ENCODE results near the gene DNMT1.

DNMT1 gene

DNA sequence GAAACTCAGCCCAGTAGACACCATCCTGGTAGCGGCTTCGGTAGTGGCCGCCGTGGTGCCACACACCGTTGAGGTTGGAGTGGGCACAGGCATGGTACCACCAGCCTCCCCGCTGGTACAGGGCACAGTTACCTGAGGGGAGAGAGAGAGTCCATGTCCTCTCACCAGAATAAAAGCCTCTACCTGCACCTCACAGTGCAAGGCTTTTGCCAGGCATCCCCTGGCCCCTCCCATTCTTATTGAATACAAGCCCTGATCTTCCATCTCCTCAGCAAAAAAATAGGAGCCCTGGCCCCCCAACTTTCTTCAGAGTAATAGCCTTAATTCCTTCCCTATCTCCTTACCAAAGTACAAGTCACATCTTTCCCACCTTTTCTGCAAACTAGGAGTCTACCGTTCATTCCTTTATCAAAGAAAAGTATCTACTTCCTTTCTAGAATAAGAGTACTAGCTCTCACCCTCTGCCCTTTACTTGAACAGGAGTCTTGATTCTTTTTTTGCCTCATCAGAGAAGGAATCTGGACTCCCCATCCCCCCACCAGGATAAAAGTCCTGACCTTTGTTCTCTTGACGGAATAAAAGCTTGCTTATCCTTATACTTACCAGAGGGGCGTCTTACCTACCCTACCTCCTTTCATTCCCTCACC is 102.0 kb downstream of the DNMT1 start:
- Histone ChIP-seq H3K4me1 (ENCODE audit: control insufficient read depth, insufficient read depth, low read length) (no peaks in the 10 kb centered on the region), H3K4me3 (ENCODE audit: low read depth, low read length) (no peak overlapping the region), H3K27me3 (ENCODE audit: control insufficient read depth, insufficient read depth, low read length) (peaks cover 25% of the 10 kb centered on the region), H3K27ac (ENCODE audit: low read depth, low read length) (no peak overlapping the region), H3K36me3 (ENCODE audit: control insufficient read depth, insufficient read depth, low read length) (peaks cover 6% of the 10 kb centered on the region; the same call in 1 of the 2 replicates), H3K9me3 (ENCODE audit: control insufficient read depth, insufficient read depth, low read length) (no peaks in the 10 kb centered on the region), H3K9ac (ENCODE audit: low read depth, low read length) (no peak overlapping the region)

DNA sequence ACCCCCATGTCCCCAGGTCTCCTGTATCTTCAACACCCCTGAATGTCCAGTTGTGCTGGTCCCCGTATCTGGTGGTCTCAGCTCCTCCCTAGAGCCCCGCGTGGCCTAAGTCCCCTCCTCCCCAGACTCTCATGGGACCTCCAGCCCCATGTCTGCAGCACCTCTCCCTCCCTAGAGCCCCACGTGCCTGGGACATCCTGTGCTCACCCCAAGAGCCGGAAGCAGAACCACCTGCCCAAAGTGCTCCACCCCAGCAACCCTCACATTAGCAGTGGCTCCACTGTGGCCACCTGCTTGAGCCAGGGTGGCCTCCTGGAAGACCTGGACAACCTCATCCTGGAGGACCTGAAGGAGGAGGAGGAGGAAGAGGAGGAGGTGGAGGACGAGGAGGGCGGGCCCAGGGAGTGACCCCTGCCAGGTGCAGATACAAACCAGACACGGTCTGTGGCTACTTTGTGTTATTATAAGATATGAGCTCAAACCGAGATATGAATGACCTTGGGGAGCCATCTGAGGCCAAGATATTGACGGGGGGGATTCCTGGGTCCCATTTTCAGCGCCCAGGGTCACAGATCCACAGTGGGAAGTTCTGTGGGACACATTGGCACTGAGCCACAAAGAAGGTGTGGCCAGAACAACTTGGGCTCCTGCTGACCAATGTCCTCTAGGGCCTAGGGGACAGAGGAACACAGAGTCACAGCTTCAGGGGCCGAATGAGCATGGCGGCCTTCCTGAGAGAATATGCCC is 102.7 kb downstream of the DNMT1 start:
- no peaks in the 10 kb centered on the region for H3K4me1 ChIP-seq (ENCODE audit: control insufficient read depth, insufficient read depth, low read length)
- H3K27ac ChIP-seq (ENCODE audit: low read depth, low read length): no peak overlapping the region
- H3K9me3 ChIP-seq (ENCODE audit: control insufficient read depth, insufficient read depth, low read length): no peaks in the 10 kb centered on the region
- H3K9ac ChIP-seq (ENCODE audit: low read depth, low read length): no peak overlapping the region
- H3K36me3 ChIP-seq (ENCODE audit: control insufficient read depth, insufficient read depth, low read length): peaks cover 6% of the 10 kb centered on the region; the same call in 1 of the 2 replicates
- peaks cover 23% of the 10 kb centered on the region for H3K27me3 ChIP-seq (ENCODE audit: control insufficient read depth, insufficient read depth, low read length)
- H3K4me3 ChIP-seq (ENCODE audit: low read depth, low read length): no peak overlapping the region

DNA sequence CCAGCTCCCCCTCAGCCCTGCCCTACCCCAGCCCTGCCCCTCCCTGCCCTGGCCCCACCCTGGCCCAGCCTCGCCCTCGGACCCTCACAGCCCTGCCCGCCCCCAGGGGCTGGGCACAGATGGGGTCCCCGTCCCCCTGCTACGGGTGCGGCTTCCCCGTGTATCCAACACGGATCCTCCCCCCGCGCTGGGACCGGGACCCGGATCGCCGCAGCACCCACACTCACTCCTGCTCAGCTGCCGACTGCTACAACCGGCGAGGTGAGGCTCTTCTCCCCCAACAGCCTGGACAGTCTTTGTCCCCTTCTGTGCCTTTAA is 103.4 kb downstream of the DNMT1 start:
- H3K27me3 ChIP-seq (ENCODE audit: control insufficient read depth, insufficient read depth, low read length): peaks cover 17% of the 10 kb centered on the region

DNA sequence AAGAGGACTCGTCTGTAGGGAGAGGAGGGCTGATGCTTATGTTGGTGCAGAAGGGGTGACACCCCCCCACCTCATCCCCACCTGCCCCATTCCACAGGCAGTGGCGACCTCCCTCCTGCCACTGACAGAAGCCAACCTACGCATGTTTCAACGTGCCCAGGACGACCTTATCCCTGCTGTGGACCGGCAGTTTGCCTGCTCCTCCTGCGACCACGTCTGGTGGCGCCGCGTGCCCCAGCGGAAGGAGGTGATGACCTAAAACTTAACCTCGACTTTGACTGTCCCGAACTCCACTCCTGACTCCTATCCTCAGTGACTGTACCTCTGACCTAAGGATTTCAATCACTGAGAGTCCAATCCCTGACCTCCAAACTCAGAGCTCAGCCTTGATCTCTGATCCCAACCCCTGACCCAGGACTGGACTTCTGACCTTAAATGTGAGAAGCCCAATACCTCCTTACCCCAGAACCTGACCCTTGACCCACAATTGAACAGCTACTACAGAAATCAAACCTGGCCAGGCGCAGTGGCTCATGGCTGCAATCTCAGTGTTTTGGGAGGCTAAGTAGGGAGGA is 104.9 kb downstream of the DNMT1 start:
- no peak overlapping the region for H3K4me3 ChIP-seq (ENCODE audit: low read depth, low read length)
- H3K9ac ChIP-seq (ENCODE audit: low read depth, low read length): no peak overlapping the region
- peaks cover 6% of the 10 kb centered on the region for H3K27me3 ChIP-seq (ENCODE audit: control insufficient read depth, insufficient read depth, low read length)
- no peaks in the 10 kb centered on the region for H3K9me3 ChIP-seq (ENCODE audit: control insufficient read depth, insufficient read depth, low read length)
- peaks cover 6% of the 10 kb centered on the region; the same call in 1 of the 2 replicates for H3K36me3 ChIP-seq (ENCODE audit: control insufficient read depth, insufficient read depth, low read length)
- H3K4me1 ChIP-seq (ENCODE audit: control insufficient read depth, insufficient read depth, low read length): peaks cover 3% of the 10 kb centered on the region; the same call in 1 of the 2 replicates
- no peak overlapping the region for H3K27ac ChIP-seq (ENCODE audit: low read depth, low read length)

More for the DNA sequence above, 103.4 kb downstream of the DNMT1 start:
- no peak overlapping the region for H3K4me3 ChIP-seq (ENCODE audit: low read depth, low read length)
- H3K36me3 ChIP-seq (ENCODE audit: control insufficient read depth, insufficient read depth, low read length): peaks cover 6% of the 10 kb centered on the region; the same call in 1 of the 2 replicates
- H3K4me1 ChIP-seq (ENCODE audit: control insufficient read depth, insufficient read depth, low read length): no peaks in the 10 kb centered on the region
- H3K9me3 ChIP-seq (ENCODE audit: control insufficient read depth, insufficient read depth, low read length): no peaks in the 10 kb centered on the region
- no peak overlapping the region for H3K9ac ChIP-seq (ENCODE audit: low read depth, low read length)
- H3K27ac ChIP-seq (ENCODE audit: low read depth, low read length): no peak overlapping the region

DNA sequence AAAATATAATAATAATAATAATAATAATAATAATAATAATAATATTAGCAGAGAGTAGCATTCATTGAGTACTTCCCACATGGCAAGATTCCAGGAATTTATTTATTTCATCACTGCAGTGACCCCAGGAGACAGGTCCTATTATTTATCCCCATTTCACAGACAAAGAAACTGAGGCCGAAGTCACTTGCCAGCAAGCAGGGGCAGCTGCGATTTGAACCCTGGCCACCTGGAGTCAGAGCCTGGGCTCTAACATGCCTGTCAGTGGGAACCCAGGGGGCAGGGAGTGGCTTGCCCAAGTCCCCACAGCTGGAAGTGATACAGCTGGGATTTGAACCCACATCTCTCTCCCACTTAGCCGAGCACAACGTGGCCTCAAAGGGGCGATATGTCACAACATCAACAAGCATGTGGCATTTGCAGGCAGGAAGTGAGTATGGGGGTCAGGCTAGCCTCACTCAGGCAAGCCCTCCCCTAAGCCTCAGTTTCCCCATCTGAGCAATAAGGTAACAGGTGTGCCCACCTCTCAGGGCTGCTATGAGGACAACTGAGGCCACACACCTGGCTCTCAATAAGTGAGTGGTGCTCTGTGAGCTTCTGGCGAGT is 105.7 kb downstream of the DNMT1 start:
- no peak overlapping the region for H3K27ac ChIP-seq (ENCODE audit: low read depth, low read length)
- H3K9me3 ChIP-seq (ENCODE audit: control insufficient read depth, insufficient read depth, low read length): no peaks in the 10 kb centered on the region
- no peak overlapping the region for H3K9ac ChIP-seq (ENCODE audit: low read depth, low read length)
- no peak overlapping the region for H3K4me3 ChIP-seq (ENCODE audit: low read depth, low read length)
- H3K4me1 ChIP-seq (ENCODE audit: control insufficient read depth, insufficient read depth, low read length): peaks cover 3% of the 10 kb centered on the region; the same call in 1 of the 2 replicates
- peaks cover 6% of the 10 kb centered on the region; the same call in 1 of the 2 replicates for H3K36me3 ChIP-seq (ENCODE audit: control insufficient read depth, insufficient read depth, low read length)
- no peaks in the 10 kb centered on the region for H3K27me3 ChIP-seq (ENCODE audit: control insufficient read depth, insufficient read depth, low read length)

DNA sequence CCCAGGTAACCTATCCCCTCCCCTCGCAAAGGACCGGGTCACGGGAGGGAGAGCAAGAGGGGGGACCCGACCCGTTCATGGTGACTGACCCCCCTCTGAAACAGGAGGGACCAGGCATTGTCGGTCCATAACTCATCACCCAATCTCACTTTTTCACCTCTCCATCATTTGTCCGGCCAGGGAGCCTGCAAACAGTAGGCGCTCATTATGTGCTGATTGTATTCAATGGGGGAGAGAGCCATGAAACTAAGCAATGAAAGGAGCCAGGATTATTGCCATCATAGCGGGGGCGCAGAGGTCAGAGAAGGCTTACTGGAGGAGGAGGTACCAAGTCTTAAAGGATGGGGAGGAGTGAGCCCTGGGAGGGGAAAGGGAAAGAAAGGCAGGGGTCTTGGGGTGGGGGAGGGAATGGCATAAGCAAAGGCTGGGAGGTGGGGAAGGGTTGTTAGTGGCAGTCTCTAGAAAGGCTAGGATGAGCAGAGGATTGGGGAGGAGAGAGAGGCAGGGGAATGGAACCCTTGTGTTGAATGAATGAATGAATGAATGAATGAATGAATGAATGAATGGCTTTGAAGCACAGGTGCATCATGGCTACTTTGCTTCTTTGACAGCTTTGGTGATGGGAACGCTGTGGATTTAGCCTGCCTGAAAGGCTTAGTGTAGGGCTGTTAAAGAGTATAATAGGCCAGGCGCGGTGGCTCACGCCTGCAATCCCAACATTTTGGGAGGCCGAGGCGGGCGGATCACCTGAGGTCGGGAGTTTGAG is 107.3 kb downstream of the DNMT1 start:
- Histone ChIP-seq H3K27ac (ENCODE audit: low read depth, low read length) (no peak overlapping the region), H3K4me3 (ENCODE audit: low read depth, low read length) (peak overlapping the region; percentile 86), H3K27me3 (ENCODE audit: control insufficient read depth, insufficient read depth, low read length) (no peaks in the 10 kb centered on the region), H3K36me3 (ENCODE audit: control insufficient read depth, insufficient read depth, low read length) (peaks cover 4% of the 10 kb centered on the region; the same call in 1 of the 2 replicates), H3K9ac (ENCODE audit: low read depth, low read length) (no peak overlapping the region), H3K9me3 (ENCODE audit: control insufficient read depth, insufficient read depth, low read length) (no peaks in the 10 kb centered on the region), H3K4me1 (ENCODE audit: control insufficient read depth, insufficient read depth, low read length) (peaks cover 3% of the 10 kb centered on the region; the same call in 1 of the 2 replicates)

DNA sequence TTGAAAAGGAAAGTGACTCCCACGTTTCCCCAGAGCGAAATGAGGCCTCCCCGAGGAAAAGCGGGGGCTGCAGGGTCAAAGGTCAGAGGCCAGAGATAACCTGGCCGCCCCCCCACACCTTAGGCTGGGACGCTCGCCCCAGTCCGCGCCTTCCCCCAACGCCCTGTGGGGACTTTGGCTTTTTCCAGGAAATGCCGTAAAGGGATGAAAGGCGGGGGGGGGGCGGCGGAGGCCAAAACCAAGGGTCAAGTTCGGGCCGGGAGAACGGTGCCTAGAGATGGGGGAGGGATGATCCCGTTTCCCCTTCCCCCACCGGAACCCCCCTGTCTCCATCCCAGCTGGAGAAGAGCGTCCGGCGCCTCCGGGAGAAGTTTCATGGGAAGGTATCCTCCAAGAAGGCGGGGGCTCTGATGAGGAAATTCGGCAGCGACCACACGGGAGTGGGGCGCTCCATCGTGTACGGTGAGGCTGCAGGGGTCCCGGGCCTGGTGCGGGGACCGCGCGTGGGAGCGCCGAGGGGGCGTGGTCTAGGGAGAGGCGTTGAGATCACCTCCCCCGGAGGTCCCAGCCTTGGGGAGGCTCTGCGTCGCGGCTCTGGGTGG is 108.1 kb downstream of the DNMT1 start:
- Histone ChIP-seq H3K4me3 (ENCODE audit: low read depth, low read length) (peak overlapping the region; percentile 86), H3K36me3 (ENCODE audit: control insufficient read depth, insufficient read depth, low read length) (no peaks in the 10 kb centered on the region), H3K9me3 (ENCODE audit: control insufficient read depth, insufficient read depth, low read length) (no peaks in the 10 kb centered on the region), H3K27ac (ENCODE audit: low read depth, low read length) (no peak overlapping the region), H3K27me3 (ENCODE audit: control insufficient read depth, insufficient read depth, low read length) (no peaks in the 10 kb centered on the region), H3K9ac (ENCODE audit: low read depth, low read length) (0 out of 2 replicates have a peak overlapping the region, but pooled peaks have one; percentile 25), H3K4me1 (ENCODE audit: control insufficient read depth, insufficient read depth, low read length) (peaks cover 3% of the 10 kb centered on the region; the same call in 1 of the 2 replicates)

DNA sequence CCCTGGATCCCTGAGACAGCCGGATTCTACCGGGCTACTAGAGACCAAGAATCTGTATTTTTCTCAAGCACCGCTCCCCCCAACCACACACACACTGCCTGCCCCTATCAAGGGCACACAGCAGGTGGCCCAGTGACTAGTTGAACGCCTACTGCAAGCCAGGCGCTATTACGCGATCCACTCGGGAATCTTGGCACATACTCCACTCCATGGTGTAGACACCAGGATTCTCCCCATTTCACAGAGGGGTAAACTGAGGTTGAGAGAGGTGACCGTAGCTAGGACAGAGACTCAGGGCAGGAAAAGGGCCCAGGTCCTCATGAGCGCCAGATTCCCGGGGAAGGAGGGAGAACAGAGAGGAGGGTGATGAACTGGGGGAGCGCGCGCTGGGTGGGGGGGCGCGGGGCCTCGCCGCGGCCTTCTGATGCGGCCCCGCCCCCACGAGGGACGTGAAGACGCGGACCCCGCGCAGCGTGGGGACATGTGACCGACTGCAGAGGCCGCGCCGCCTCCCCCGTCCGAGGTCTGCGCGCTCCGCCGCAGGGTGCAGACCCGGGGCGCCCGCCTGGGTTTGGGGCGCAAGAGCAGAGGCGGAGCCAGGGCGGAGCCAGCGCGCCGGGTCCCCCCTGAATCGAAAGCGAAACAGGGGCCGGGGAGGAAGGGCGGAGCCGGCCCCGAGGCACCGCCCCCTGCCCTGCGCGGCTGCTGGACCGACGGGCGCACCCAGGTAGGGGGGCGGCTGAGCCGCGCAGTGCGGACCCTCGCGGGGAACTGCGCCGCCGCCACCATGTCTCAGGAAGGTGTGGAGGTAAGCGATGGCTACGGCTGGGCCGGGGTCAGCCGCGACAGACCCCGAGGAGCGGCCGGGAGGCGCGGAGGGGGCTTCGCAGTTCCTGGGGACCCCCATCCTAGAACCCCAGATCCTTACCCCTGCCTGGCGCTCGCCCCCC is 108.8 kb downstream of the DNMT1 start, which contains the start of gene SHFL:
SHFL (plus strand) TSS at position 677 of the 950 bp plus-strand sequence; CDS start at position 788, 111 bp downstream.
- Histone ChIP-seq H3K4me3 (ENCODE audit: low read depth, low read length) (peak within 1 kb of the TSS; percentile 86), H3K27ac (ENCODE audit: low read depth, low read length) (no peak within 1 kb of the TSS), H3K36me3 (ENCODE audit: control insufficient read depth, insufficient read depth, low read length) (no peaks in the 10 kb centered on the region), H3K9me3 (ENCODE audit: control insufficient read depth, insufficient read depth, low read length) (no peaks in the 10 kb centered on the region), H3K9ac (ENCODE audit: low read depth, low read length) (0 out of 2 replicates have a peak within 1 kb of the TSS, but pooled peaks have one; percentile 25), H3K4me1 (ENCODE audit: control insufficient read depth, insufficient read depth, low read length) (peaks cover 3% of the 10 kb centered on the region; the same call in 1 of the 2 replicates), H3K27me3 (ENCODE audit: control insufficient read depth, insufficient read depth, low read length) (no peaks in the 10 kb centered on the region)

DNA sequence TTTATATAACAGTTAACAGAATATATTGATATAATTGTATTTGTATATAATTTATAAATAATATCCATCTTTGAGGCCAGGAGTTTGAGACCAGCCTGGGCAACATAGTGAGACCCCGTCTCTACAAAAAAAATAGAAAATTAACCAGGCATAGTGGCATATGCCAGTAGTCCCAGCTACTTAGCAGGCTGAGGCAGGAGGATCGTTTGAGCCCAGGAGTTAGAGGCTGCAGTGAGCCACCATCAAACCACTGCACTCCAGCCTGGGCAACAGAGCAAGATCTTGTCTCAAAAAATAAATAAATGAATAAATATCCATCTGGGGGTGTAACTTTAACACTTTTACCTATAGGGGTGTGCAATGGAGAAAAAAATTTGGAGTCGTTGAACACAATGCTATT is 110.0 kb downstream of the DNMT1 start:
- Histone ChIP-seq H3K27me3 (ENCODE audit: control insufficient read depth, insufficient read depth, low read length) (no peaks in the 10 kb centered on the region), H3K36me3 (ENCODE audit: control insufficient read depth, insufficient read depth, low read length) (no peaks in the 10 kb centered on the region), H3K9me3 (ENCODE audit: control insufficient read depth, insufficient read depth, low read length) (no peaks in the 10 kb centered on the region), H3K27ac (ENCODE audit: low read depth, low read length) (no peak overlapping the region), H3K4me3 (ENCODE audit: low read depth, low read length) (no peak overlapping the region), H3K4me1 (ENCODE audit: control insufficient read depth, insufficient read depth, low read length) (peaks cover 3% of the 10 kb centered on the region; the same call in 1 of the 2 replicates), H3K9ac (ENCODE audit: low read depth, low read length) (no peak overlapping the region)

All from HUES48 (cell line).